Vein endothelial cell (primary cell): ENCODE measurements around the gene EBI3. TPM values are rescaled to one million over a fixed set of nuclear protein-coding genes. Genes with fewer than 3 reads are reported as not detected.

Experiments
- total RNA-seq: library from RNA; depleted of rRNA; stranded (reverse); fragments of >200 nt; gene quantifications from 2 replicates; pipeline ENCODE4 v1.2.3, GENCODE V29; 2012

The EBI3 gene
- 0.57 and 2.0 TPM in 2 replicates for total RNA-seq

GRCh38 chr19:4229179-4229931 is at the start of gene EBI3:
Gene EBI3 (plus strand): TSS chr19:4229523. CDS start chr19:4229551, 28 bp downstream.

DNA sequence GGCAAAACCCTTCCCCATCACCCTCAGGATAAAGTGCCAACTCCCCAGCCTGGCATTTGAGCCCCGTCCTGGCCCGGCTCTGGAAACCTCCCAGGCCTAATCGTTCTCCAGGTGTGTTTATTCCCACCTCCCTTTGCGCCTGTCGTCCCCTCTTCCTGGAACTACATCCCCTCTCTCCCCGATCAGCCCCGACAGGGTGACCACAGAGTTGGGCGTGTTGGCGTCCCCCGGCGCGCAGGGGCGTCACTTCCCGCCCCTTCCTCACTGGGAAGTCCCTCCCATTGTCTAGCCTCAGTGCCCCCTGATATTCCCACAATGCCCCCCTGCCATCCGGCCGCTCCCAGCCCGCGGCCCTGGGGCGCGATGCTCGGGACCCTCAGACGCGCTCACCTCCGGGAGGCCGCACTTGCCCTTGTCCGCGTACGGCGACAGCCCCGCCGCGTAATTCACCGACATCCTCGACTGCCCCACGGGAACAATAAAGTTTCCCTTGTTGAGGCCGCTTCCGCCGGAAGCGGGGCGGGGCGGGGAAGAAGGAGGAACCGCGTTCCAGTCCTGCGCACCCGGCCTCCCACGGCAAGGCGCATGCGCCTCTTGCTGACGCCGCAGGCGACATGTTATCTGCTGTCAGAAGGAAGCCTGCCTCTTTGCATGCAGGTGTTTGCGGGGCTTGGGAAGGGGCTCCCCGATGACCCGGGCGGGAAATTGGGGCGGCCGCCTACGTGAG is 47.1 kb upstream of the EBI3 start, which contains the start of the genes ANKRD24 and SIRT6:
Gene ANKRD24 (plus strand): TSS at position 606 of the 727 bp plus-strand sequence. CDS start 3,737 bp downstream, outside the sequence.
Gene SIRT6 (minus strand): TSS at position 480 of the 727 bp plus-strand sequence. CDS start 24 bp downstream, at position 456.

GRCh38 chr19:4246767-4247593 is 17.7 kb downstream of the EBI3 start, which contains the start of gene YJU2:
Gene YJU2 (plus strand): TSS chr19:4247080. CDS start chr19:4247147, 67 bp downstream.

DNA sequence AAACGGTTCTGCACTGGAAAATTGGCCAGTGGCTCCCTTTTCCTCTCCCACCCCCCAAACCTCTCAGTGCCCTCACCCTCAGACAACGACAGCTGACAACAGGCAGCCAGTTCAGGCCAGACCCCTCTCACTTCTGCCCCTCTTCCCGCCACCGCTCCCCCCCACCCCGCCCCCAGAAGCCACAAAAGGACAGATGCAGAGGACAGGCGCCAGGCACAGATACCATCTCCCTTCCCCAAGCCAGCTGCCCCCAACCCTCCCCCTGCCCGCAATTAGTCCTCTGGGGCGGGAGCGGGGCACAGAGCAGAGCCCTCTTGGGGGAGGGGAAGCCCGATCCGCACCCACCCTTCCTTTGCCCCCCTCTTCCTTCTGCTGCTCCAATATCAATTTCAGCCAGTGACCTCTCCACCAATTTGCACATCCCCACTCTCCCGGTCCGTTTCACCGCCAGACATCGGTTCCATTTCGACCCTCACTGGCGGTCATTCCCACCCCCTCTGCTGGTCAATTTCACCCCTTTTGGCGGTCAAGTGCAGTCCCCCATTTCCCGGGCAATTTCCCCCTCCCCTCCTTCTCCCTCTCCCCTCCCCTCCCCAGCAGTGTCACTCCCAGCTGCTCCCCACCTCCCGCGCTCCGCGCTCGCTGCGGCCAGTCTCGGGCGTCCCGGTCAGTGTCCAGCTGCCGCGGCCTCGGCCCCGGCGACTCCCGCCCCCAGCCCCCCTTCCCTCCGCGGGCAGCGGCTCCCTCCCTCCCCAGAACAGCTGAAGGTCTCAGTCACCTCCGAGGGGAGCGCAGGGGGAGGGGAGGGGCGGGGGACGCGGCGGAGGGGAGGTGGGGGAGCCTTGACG is 49.3 kb downstream of the EBI3 start, which contains the start of gene SHD:
Gene SHD (plus strand): TSS at position 848 of the 848 bp plus-strand sequence. CDS start 798 bp downstream, outside the sequence.

Other genes with a start within 250 kb of the EBI3 start
- 2,391 and 3,726 TPM in 2 replicates for gene EEF2, start 244.1 kb upstream of the EBI3 start, total RNA-seq
- 29.1 and 42.0 TPM in 2 replicates for gene PIAS4, start 221.8 kb upstream of the EBI3 start, total RNA-seq
- gene ZBTB7A, start 162.6 kb upstream of the EBI3 start, total RNA-seq, result 31.4 and 35.3 TPM in 2 replicates
- 169 and 241 TPM in 2 replicates for gene MAP2K2, start 105.4 kb upstream of the EBI3 start, total RNA-seq
- gene CREB3L3, start 75.9 kb upstream of the EBI3 start, total RNA-seq, result not detected in 2 replicates
- 10.6 and 21.2 TPM in 2 replicates for gene SIRT6, start 47.0 kb upstream of the EBI3 start, total RNA-seq
- 0.10 and 1.6 TPM in 2 replicates for gene ANKRD24, start 46.8 kb upstream of the EBI3 start, total RNA-seq
- 22.6 and 24.5 TPM in 2 replicates for gene YJU2, start 17.6 kb downstream of the EBI3 start, total RNA-seq
- not detected in 2 replicates for gene SHD, start 49.7 kb downstream of the EBI3 start, total RNA-seq
- gene TMIGD2, start 72.9 kb downstream of the EBI3 start, total RNA-seq, result not detected in 2 replicates
- 13.1 and 18.3 TPM in 2 replicates for gene FSD1, start 75.1 kb downstream of the EBI3 start, total RNA-seq
- gene STAP2, start 109.3 kb downstream of the EBI3 start, total RNA-seq, result 18.5 and 37.6 TPM in 2 replicates
- 6.3 and 8.8 TPM in 2 replicates for gene MPND, start 114.0 kb downstream of the EBI3 start, total RNA-seq
- gene SH3GL1, start 171.0 kb downstream of the EBI3 start, total RNA-seq, result 157 and 199 TPM in 2 replicates
- 13.1 and 16.5 TPM in 2 replicates for gene CHAF1A, start 173.1 kb downstream of the EBI3 start, total RNA-seq
- 83.8 and 109 TPM in 2 replicates for gene UBXN6, start 228.3 kb downstream of the EBI3 start, total RNA-seq
- gene HDGFL2, start 242.8 kb downstream of the EBI3 start, total RNA-seq, result 72.2 and 77.4 TPM in 2 replicates